Measurements from ENCODE around the gene PPA1.

The PPA1 gene

GRCh38 chr10:70178139-70178725 is 55.0 kb downstream of the PPA1 start:
- peaks cover 16% of the 10 kb centered on the region for H3K9me3 ChIP-seq (ENCODE audit: severe bottlenecking)
- TF ChIP-seq CTCF (IDR thresholded peaks at IDR 0.05; ENCODE audit: low read depth, low read length), result no peak
- H3K27me3 ChIP-seq (ENCODE audit: insufficient read depth, low read depth, severe bottlenecking), result no peaks in the 10 kb centered on the region
- DNase-seq, result no peak
- no peak overlapping the region for H3K4me3 ChIP-seq (ENCODE audit: low read depth, low read length)
- no peak overlapping the region for H3K27ac ChIP-seq
- no peaks in the 10 kb centered on the region for H3K36me3 ChIP-seq

GRCh38 chr10:70176441-70176840 is 56.8 kb downstream of the PPA1 start:
- Histone ChIP-seq H3K9me3 (ENCODE audit: severe bottlenecking) (peaks cover 16% of the 10 kb centered on the region), H3K27ac (no peak overlapping the region), H3K4me3 (ENCODE audit: low read depth, low read length) (no peak overlapping the region), H3K36me3 (no peaks in the 10 kb centered on the region), H3K27me3 (ENCODE audit: insufficient read depth, low read depth, severe bottlenecking) (no peaks in the 10 kb centered on the region)
- no peak for DNase-seq
- TF ChIP-seq CTCF (IDR thresholded peaks at IDR 0.05; ENCODE audit: low read depth, low read length), result no peak

GRCh38 chr10:70175516-70175915 is 57.7 kb downstream of the PPA1 start:
- peaks cover 19% of the 10 kb centered on the region for H3K9me3 ChIP-seq (ENCODE audit: severe bottlenecking)
- DNase-seq, result no peak
- H3K36me3 ChIP-seq, result no peaks in the 10 kb centered on the region
- H3K27ac ChIP-seq, result no peak overlapping the region
- TF ChIP-seq CTCF (IDR thresholded peaks at IDR 0.05; ENCODE audit: low read depth, low read length), result no peak
- no peak overlapping the region for H3K4me3 ChIP-seq (ENCODE audit: low read depth, low read length)
- no peaks in the 10 kb centered on the region for H3K27me3 ChIP-seq (ENCODE audit: insufficient read depth, low read depth, severe bottlenecking)

- no peak overlapping the region for H3K4me3 ChIP-seq (ENCODE audit: low read depth, low read length)
- no peak for DNase-seq
- no peak overlapping the region for H3K27ac ChIP-seq
- no peaks in the 10 kb centered on the region for H3K27me3 ChIP-seq (ENCODE audit: insufficient read depth, low read depth, severe bottlenecking)
- peaks cover 7% of the 10 kb centered on the region for H3K9me3 ChIP-seq (ENCODE audit: severe bottlenecking)
- H3K36me3 ChIP-seq, result no peaks in the 10 kb centered on the region
- TF ChIP-seq CTCF (IDR thresholded peaks at IDR 0.05; ENCODE audit: low read depth, low read length), result no peak
These were observed 59.0 kb downstream of the PPA1 start for GRCh38 chr10:70174058-70174741.

- Histone ChIP-seq H3K4me3 (ENCODE audit: low read depth, low read length) (peak overlapping the region; percentile 85), H3K9me3 (ENCODE audit: severe bottlenecking) (peaks cover 3% of the 10 kb centered on the region), H3K27ac (peak overlapping the region; percentile 93), H3K36me3 (peaks cover 22% of the 10 kb centered on the region), H3K27me3 (ENCODE audit: insufficient read depth, low read depth, severe bottlenecking) (no peaks in the 10 kb centered on the region)
- no peak for DNase-seq
- TF ChIP-seq CTCF (IDR thresholded peaks at IDR 0.05; ENCODE audit: low read depth, low read length), result no peak
These were observed 63.4 kb downstream of the PPA1 start for GRCh38 chr10:70169649-70170364.
